ENCODE measurements around the gene TJP1. TPM values are rescaled to one million over a fixed set of nuclear protein-coding genes. Genes with fewer than 3 reads are reported as not detected.

TJP1 gene
- total and polyA plus RNA-seq, 2 of the 8 experiments (the other 6 are each of a cell fraction or from before 2014, with no cell fraction given), result 46.3 to 138 TPM

GRCh38 chr15:29852201-29852600, 29.9 kb upstream of the TJP1 start (continued):
- no peak for TF ChIP-seq BRCA1 (IDR thresholded peaks at IDR 0.05; ENCODE audit: low read depth, low read length)
